ENCODE measurements around the gene ATP5ME. TPM values are rescaled to one million over a fixed set of nuclear protein-coding genes. Genes with fewer than 3 reads are reported as not detected.

The ATP5ME gene
- total and polyA plus RNA-seq, 2 donors from 2014 or later: 248 to 1,928 TPM

- Histone ChIP-seq H3K9me3 (ENCODE audit: control insufficient read depth in 2 of 3, insufficient read depth in 1 of 3, low read length in 3 of 3) (no peaks in the 10 kb centered on the region), H3K27ac (ENCODE audit: low read depth in 2 of 2, low read length in 2 of 2) (peak overlapping the region in 1 of 2 donors; percentile 53), H3K4me3 (ENCODE audit: low read length in 3 of 3) (peak overlapping the region in 1 of 3 donors; percentile 51), H3K27me3 (ENCODE audit: control insufficient read depth, insufficient read depth, low read length) (no peaks in the 10 kb centered on the region), H3K36me3 (ENCODE audit: control insufficient read depth in 2 of 3, insufficient read depth in 3 of 3, low read length in 3 of 3) (no peaks in the 10 kb centered on the region), H3K4me1 (ENCODE audit: control insufficient read depth in 2 of 3, insufficient read depth in 2 of 3, low read depth in 1 of 3, low read length in 3 of 3) (peaks cover 0 to 29% (median 4%) of the 10 kb centered on the region in 3 donors), H3K9ac (ENCODE audit: low read length in 3 of 3) (peak overlapping the region in 2 of 3 donors; percentile 32 to 61)
- FAIRE-seq (no peak), DNase-seq (peak in 2 of 5 donors; percentile 66 to 85)
- TF ChIP-seq CTCF (IDR thresholded peaks at IDR 0.05; ENCODE audit: borderline replicate concordance, extremely low read depth, insufficient read depth): no peak
- intact Hi-C loops (cut with DNase I): no loop called here
These were observed 14.1 kb upstream of the ATP5ME start for GRCh38 chr4:687971-688853.

- Histone ChIP-seq H3K27me3 (ENCODE audit: control insufficient read depth, insufficient read depth, low read length) (no peaks in the 10 kb centered on the region), H3K9ac (ENCODE audit: low read length in 3 of 3) (no peak overlapping the region), H3K27ac (ENCODE audit: low read depth in 2 of 2, low read length in 2 of 2) (peak overlapping the region in 1 of 2 donors; percentile 69), H3K4me3 (ENCODE audit: low read length in 3 of 3) (no peak overlapping the region), H3K9me3 (ENCODE audit: control insufficient read depth in 2 of 3, insufficient read depth in 1 of 3, low read length in 3 of 3) (no peaks in the 10 kb centered on the region), H3K4me1 (ENCODE audit: control insufficient read depth in 2 of 3, insufficient read depth in 2 of 3, low read depth in 1 of 3, low read length in 3 of 3) (peaks cover 0 to 26% (median 4%) of the 10 kb centered on the region in 3 donors), H3K36me3 (ENCODE audit: control insufficient read depth in 2 of 3, insufficient read depth in 3 of 3, low read length in 3 of 3) (no peaks in the 10 kb centered on the region)
- DNase-seq (peak in 2 of 5 donors; percentile 61 to 95), FAIRE-seq (no peak)
- intact Hi-C loops (cut with DNase I): no loop called here
- no peak for TF ChIP-seq CTCF (IDR thresholded peaks at IDR 0.05; ENCODE audit: borderline replicate concordance, extremely low read depth, insufficient read depth)
These were observed 13.2 kb upstream of the ATP5ME start for GRCh38 chr4:687048-687970.

- Histone ChIP-seq H3K4me3 (ENCODE audit: low read length in 3 of 3) (no peak overlapping the region), H3K27ac (ENCODE audit: low read depth in 2 of 2, low read length in 2 of 2) (peak overlapping the region in 1 of 2 donors; percentile 53)
These were observed 12.5 kb upstream of the ATP5ME start for GRCh38 chr4:686413-687040.

More at GRCh38 chr4:686413-687040, 12.5 kb upstream of the ATP5ME start:
- peaks cover 0 to 26% (median 4%) of the 10 kb centered on the region in 3 donors for H3K4me1 ChIP-seq (ENCODE audit: control insufficient read depth in 2 of 3, insufficient read depth in 2 of 3, low read depth in 1 of 3, low read length in 3 of 3)
- no peaks in the 10 kb centered on the region for H3K27me3 ChIP-seq (ENCODE audit: control insufficient read depth, insufficient read depth, low read length)
- H3K36me3 ChIP-seq (ENCODE audit: control insufficient read depth in 2 of 3, insufficient read depth in 3 of 3, low read length in 3 of 3): no peaks in the 10 kb centered on the region
- TF ChIP-seq CTCF (IDR thresholded peaks at IDR 0.05; ENCODE audit: borderline replicate concordance, extremely low read depth, insufficient read depth): no peak
- H3K9ac ChIP-seq (ENCODE audit: low read length in 3 of 3): no peak overlapping the region
- no peak for FAIRE-seq
- intact Hi-C loops (cut with DNase I): no loop called here
- H3K9me3 ChIP-seq (ENCODE audit: control insufficient read depth in 2 of 3, insufficient read depth in 1 of 3, low read length in 3 of 3): no peaks in the 10 kb centered on the region
- DNase-seq: peak in 2 of 5 donors; percentile 58 to 78

Data from kidney (tissue), 14 donors.